HG03135 (cell line): ENCODE data around the gene GRIK4.

Source experiments
- ATAC-seq: cut with Tn5 transposase; IDR thresholded peaks from one replicate; pipeline ENCODE4 v1.9.1; 2021; ENCODE audit warnings: mild to moderate bottlenecking, moderate library complexity; ENCODE audit not compliant: unreplicated experiment

The GRIK4 gene

GRCh38 chr11:120694726-120695125 lies 183.2 kb downstream of the GRIK4 start:
- no peak for ATAC-seq

- no peak for ATAC-seq
These were observed 183.9 kb downstream of the GRIK4 start for GRCh38 chr11:120695426-120695825.

GRCh38 chr11:120695939-120696338 lies 184.4 kb downstream of the GRIK4 start:
- no peak for ATAC-seq

DNA sequence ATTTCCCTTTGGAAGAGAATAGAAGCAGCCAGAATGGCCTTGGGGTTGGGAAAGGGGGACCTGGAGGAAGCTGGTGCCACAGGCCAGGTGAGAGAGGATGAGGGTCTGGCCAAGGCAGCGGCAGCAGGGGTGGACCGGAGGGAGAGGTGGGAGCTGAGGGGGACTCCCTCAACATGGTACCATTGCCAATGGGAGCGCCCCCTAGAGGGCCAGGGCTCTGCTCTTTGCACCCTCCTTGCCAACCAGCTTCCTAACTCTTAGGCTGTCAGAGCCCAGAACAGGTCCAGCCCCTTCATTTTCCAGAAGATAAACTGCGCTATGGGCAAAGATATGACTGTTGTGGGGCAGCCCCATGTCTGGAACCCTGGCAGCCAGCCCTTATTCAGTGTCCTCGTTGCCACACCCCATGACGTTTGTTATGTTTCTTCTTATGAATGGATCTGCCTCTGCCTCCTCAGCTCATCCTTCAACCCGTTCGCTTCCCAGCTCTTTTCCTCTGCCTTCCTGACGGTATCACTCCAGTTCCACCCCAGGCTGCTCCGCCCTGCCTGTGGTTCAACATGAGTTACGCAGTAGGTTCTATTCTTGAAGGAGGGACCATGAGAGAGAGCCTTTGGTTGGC lies 185.2 kb downstream of the GRIK4 start:
- no peak for ATAC-seq

- ATAC-seq = no peak
These were observed 187.4 kb downstream of the GRIK4 start for GRCh38 chr11:120698918-120699317.

GRCh38 chr11:120702656-120703055 lies 191.1 kb downstream of the GRIK4 start:
- no peak for ATAC-seq

GRCh38 chr11:120703358-120704152 lies 192.0 kb downstream of the GRIK4 start:
- peak; percentile 61 for ATAC-seq

GRCh38 chr11:120704256-120704750 lies 192.8 kb downstream of the GRIK4 start:
- peak; percentile 19 for ATAC-seq

- ATAC-seq = no peak
These were observed 194.7 kb downstream of the GRIK4 start for GRCh38 chr11:120706257-120706656.

- no peak for ATAC-seq
These were observed 195.6 kb downstream of the GRIK4 start for GRCh38 chr11:120707098-120707497.

- ATAC-seq = no peak
These were observed 196.1 kb downstream of the GRIK4 start for GRCh38 chr11:120707663-120708062.

GRCh38 chr11:120708511-120709183 lies 197.1 kb downstream of the GRIK4 start:
- no peak for ATAC-seq

GRCh38 chr11:120709808-120710207 lies 198.3 kb downstream of the GRIK4 start:
- peak; percentile 65 for ATAC-seq

DNA sequence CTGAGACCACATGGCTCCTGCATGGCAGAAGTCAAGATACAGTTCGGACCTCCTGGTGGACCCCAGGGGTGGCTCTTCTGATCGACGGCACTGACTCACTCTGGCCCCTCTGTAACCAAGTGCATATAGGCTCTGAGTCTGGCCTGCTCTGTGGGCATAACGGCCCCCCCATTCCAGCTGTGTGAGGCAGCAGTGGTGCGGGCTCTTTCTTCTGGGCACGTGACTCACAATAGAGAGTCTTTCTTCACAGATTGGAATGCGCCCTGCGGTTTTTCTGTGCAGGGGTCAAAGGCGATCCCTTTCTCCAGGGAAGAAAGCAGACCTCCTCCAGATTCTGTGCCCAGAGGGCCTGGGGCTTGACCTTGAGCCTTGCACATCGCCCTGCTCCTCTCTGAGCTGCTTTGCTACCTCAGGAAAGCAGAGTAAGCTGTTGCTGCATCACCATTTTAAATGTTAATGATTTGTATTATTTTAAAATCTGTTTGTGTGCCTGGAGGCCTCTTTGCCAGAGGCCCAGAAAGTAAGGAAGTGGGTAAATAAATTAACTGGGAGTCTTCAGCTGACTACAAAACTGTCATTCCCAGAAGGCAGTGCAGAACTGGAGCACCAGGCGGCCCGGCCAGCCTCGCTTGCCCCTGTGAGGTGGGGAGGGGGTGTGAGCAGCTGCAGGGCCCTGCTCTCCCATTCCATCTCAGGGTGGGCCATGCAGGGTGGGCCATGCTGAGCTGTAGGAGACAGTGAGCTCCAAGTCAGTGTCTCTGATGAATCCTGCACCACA lies 199.0 kb downstream of the GRIK4 start:
- peak; percentile 15 for ATAC-seq

- no peak for ATAC-seq
These were observed 200.5 kb downstream of the GRIK4 start for GRCh38 chr11:120712014-120712413.

DNA sequence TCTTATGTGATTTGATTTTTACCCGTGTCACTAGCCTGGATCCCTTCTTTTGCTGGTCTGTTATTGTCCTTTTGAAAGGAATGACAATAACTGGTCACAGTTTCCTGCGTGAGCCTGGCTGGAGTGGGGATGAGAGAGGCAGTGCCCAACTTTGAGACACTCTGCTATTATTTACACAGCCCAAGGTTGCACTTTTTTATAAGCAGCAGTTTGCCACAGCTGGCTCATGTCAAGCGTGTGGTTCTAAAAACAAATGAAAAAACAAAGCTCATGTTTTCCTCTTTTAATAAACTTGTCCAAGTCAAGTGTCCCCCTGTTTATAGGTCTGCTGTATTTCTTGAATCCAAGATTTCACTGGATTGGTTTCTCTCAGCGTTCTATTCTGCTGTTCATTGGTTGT lies 201.3 kb downstream of the GRIK4 start:
- ATAC-seq = no peak

- no peak for ATAC-seq
These were observed 201.7 kb downstream of the GRIK4 start for GRCh38 chr11:120713296-120713695.

DNA sequence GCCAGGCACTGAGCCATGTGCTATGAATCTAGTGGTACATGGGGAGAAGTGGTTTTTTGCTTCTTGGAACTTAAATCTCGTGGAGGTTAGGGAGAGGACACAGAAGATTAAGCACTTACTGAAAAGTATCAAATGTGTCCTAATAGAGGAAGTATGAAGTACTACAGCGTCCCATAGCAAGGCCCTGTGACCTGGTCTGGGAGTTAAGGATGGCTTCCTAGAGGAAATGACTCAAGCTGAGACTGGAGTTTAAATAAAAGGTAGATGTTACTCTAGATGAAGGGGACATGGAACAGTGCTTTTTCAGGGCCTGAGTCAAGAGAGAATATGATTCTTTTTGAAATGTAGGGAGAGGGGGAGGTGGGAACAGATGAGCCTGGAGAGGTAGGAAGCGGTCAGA lies 202.9 kb downstream of the GRIK4 start:
- ATAC-seq = no peak

GRCh38 chr11:120715239-120715638 lies 203.7 kb downstream of the GRIK4 start:
- no peak for ATAC-seq

GRCh38 chr11:120717042-120717441 lies 205.5 kb downstream of the GRIK4 start:
- no peak for ATAC-seq

GRCh38 chr11:120717623-120718022 lies 206.1 kb downstream of the GRIK4 start:
- no peak for ATAC-seq
